Endometrium (tissue), 2 donors: ENCODE measurements around the gene INTS4.
"Not testable (repeated sequence)": the region's sequence is repeated elsewhere in the genome, so short reads cannot be mapped to it uniquely, and the experiment has no call there.

Experiments used
- FAIRE-seq: peaks from 2 replicates; lab custom pipeline; 2012; peaks lifted over from hg19 to GRCh38; lab: Jason Lieb, UNC
- donor health status: control.
- donor health status: control.

The INTS4 gene

DNA sequence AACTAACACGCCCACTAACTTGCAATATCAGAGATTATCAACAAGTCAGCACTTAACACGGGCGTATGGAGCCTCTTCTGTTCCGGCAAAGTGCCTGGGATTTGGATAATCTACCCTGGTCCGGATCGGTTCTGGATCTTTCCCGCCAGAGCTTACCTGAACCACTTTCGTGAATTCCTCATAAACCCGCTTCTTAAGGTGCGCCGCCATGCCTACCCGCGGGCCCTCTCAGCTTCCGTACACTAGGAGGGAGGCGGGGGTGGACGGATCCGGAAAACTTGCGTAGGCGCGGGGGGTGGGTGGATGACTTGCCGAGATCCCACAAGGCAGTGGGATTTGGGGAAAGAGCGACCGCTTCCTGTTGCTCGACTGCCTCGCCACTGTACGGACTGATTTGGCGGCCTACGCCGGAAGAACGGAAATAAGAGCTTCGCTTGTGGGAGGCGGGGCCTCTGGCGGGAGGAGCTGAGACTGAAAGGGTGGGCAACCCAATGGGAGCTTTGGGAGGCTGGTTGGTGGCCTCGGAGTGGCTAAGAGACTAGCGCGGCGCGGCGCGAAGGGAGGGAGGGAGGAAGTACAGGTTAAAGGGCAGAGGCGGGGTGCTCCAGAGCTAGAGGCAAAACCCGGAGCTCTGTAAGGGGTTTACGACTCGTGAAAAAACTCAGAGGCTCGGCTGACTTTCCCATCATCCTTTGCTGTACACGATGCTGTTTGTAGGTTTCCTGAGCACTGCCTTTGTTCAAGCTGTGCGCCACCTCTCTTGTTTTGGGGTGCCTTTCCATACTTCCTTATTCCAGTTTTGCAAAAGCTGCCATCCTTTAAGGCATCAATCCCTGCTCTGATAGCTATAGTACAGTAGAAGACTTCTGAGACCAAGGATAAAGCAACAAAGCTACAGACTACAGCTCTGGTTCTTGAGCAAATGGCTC, at the start of gene INTS4:
INTS4 (minus strand) TSS at position 235 of the 929 bp plus-strand sequence; CDS start at position 210, 25 bp downstream.
- peak; percentile 93 for FAIRE-seq

- FAIRE-seq = no peak
These were observed 47.5 kb upstream of the INTS4 start for GRCh38 chr11:78041843-78042440.

- FAIRE-seq = not testable (repeated sequence)
These were observed 46.9 kb upstream of the INTS4 start for GRCh38 chr11:78041380-78041719.

- FAIRE-seq = no peak
These were observed 46.4 kb upstream of the INTS4 start for GRCh38 chr11:78040691-78041379.

DNA sequence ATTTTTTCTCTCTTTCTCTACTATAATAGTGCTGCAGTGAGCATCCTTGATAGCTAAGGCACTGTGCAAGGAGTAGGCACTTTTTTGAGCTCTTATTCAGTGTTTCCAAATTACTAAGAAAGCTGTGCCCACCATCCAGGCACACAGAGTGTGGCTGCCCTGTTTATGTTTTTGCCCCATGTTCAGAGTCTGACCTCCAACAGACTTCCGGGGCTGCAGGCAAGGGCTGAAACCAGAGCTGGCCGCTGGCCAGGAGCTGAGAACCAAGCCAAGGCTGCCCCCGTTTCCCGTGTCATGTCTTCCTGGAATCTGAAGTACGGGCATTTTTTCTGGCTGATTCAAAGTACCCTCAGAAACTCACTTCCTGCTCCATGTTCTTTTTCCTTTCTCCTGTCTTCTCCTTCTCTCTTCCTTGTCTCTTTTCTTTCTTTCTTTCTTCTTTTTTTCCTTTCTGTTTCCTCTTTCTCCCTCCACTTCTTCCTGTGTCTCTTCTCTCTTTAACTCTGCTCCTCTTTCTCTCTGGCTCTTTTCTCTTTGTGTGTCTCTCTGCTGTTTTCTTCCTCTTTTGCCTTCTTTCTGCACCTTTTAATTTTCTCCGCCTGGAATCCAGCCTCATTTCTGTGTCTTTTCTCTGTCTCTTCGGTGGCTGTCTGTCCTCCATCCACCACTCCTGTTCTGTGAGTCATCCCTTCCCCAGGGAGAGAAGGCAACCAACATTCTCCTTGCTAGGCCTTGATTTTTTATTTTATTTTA, 45.6 kb upstream of the INTS4 start:
- FAIRE-seq = no peak

- FAIRE-seq = no peak
These were observed 45.0 kb upstream of the INTS4 start for GRCh38 chr11:78039391-78039918.

GRCh38 chr11:78038697-78039313, 44.3 kb upstream of the INTS4 start:
- no peak for FAIRE-seq

DNA sequence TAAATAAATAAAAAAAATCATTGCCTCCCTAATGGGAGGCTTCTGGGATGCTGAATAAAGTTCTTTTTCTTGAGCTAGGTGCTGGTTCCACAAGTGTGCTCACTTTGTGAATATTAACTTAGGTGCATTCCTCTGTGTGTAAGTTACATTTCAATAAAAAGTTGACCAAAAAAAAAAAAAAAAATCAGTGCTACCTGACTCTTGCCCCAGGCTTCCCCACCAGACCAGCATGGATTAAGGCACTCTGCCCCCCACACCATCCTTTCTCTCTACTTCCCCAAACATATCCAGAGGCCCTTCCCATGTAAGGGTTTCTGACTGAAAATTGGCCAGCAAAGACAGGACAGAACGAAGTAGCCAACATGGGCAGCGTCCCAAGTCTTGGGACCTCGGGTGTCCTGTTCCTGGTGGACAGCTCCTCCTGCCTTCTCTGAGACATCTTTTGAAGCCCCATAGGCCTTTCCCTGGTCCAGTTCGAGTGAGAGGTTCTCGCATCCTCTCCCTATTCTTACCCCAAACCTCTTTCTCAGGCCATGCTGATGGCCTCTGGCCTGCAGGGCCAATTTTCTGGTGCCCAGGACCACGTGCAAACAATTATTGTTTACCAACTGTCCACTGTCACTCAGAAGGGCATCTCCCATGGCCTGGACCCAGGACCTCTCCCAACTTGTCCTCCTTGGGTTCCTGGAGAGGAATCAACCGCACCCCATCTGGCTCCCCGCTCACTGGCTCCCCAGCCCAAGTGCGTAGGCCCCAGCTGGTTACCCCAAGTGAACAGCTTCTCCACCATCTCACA, 43.6 kb upstream of the INTS4 start:
- FAIRE-seq = no peak

GRCh38 chr11:78037056-78037455, 42.6 kb upstream of the INTS4 start:
- no peak for FAIRE-seq

- no peak for FAIRE-seq
These were observed 41.8 kb upstream of the INTS4 start for GRCh38 chr11:78036313-78036712.

DNA sequence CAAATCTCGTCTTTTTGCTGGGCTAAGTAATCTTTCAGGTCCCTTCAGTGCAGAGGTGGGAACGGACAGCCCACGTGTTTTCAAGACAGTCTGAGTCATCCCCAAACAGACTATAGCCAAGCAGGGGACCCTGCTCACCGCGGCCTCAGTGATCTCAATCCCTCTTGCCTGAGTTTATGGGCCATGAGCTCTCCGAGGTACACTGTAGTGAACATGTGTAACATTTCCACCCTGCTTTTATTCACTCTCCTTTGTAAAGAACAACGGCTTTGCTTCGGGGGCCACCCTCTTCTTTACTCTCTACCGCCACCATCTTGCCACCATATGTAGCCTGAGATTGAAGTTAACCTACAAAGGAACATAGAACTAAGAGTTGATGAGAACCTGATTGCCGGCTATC, 40.2 kb upstream of the INTS4 start:
- no peak for FAIRE-seq

- FAIRE-seq = no peak
These were observed 38.6 kb upstream of the INTS4 start for GRCh38 chr11:78033040-78033439.

DNA sequence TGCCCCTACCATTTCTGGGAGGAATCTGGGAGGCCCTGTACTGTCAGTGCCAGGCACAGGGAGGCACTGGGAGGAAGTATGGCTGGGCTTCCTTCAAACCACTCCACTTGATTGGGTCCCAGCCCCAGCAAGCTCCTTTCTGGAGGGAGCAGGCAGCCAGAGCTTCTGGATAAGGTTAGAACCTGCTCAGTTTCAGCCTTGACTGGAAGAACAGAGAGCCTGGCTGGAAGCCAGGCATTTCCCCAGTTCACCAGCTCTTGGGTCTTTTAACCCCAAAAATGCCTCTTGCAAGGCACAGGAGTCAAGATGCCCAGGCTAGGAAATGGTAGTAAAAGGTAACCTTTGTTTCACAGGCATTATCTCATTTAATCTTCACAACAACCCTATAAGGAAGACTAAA, 37.6 kb upstream of the INTS4 start:
- FAIRE-seq = no peak

GRCh38 chr11:78031629-78032028, 37.2 kb upstream of the INTS4 start:
- FAIRE-seq = no peak

DNA sequence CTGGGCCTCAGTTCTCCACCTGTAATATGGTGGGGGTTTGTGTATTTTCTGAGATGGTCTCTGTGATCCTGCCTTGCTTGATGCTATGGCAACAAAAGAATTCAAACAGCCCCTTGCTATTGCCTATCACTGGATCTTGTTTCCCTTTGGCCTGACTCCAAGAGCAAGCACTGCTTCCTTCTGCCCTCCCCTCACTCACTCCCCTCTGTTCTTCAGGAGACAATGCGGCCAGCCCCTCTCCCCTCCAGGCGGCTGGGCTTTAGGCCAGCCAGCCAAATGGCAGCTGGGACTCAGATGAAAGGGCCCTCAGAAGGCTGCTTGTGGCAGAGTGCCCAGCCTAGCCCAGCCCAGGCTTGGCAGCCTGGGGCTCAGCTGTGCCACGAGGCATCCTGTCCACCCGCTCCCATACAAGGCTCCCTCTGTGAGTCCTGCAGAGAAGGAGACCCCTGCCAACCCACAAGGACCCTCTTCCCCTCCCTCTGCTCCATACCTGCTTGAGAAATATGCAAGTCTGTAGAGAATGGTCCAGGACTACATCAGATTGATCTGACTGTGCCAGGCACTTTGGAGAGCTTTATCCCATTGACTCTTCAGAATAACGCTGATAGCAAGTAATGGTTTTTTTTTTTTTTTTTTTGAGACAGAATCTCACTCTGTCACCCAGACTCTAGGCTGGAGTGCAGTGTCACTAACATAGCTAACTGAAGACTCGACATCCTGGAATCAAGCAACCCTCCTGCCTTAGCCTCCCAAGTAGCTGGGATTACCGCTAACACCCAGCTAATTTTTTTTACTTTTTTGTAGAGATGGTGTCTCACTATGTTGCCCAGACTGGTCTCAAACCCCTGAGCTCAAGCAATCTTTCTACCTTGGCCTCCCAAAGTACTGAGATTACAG, 36.2 kb upstream of the INTS4 start:
- peak; percentile 21 for FAIRE-seq

DNA sequence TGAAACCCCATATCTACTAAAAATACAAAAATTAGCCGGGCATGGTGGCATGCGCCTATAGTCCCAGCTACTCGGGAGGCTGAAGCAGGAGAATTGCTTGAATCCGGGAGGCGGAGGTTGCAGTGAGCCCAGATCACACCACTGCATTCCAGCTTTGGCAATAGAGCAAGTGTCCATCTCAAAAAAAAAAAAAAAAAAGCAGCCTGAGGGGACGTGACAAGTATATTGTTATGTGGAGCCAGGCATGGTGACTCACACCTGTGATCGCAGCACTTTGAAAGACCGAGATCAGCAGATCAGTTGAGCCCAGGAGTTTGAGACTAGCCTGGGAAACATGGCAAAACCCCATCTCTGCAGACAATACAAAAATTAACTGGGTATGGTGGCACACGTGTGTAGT, 34.0 kb upstream of the INTS4 start:
- FAIRE-seq = not testable (repeated sequence)

DNA sequence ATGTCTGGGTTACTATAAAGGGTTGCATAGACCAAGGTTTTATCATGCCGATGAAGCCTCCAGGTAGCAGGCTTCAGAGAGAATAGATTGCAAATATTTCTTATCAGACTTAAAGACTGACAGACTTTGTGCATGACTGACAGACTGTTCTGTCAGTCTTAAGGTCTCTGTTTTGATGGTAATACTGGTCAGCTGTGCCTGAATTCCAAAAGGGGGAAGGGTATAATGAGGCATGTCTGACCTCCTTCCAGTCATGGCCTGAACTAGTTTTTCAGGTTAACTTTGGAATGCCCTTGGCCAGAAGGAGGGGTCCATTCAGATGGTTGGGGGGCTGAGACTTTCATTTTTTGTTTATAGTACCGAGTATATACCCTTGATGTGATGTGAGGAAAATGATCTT, 33.3 kb upstream of the INTS4 start:
- no peak for FAIRE-seq

DNA sequence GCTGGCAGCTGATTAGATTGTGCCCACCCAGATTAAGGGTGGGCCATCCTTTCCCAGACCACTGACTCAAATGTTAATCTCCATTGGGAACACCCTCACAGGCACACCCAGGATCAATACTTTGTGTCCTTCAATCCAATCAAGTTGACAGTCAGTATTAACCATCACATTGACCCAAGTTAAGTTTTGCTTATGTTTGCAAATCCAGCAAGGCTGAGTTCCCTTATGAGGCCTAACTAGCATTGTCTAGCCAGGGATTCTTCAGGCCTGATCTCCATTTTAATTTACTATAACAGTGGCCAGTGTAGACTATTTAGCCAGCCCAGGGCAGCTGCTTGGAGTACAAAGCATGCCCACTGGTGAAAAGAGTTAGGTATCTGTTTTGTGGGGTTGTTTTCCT, 30.9 kb upstream of the INTS4 start:
- FAIRE-seq = no peak

DNA sequence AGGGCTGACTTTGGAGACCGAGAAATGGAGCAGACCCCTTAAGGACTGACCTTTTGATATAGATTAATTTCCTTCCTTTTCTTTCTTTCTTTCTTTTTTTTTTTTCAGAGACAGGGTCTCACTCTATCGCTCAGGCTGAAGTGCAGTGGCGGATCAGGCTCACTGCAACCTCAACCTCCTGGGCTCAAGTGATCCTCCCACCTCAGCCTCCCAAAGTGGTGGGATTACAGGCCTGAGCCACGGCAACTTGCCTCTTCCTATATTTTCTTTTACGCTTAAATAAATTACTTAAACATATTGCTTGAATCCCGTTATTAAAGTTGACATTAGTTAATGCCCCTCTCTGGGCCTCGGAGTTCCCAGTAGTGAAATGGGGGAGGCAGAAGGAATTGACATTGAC, 29.0 kb upstream of the INTS4 start:
- no peak for FAIRE-seq
